GM12878 (cell line): ENCODE results near the gene ZPBP2. TPM values are rescaled to one million over a fixed set of nuclear protein-coding genes. Genes with fewer than 3 reads are reported as not detected.

Experiments used
- ATAC-seq: fragments of 200-7000 bp; cut with Tn5 transposase; 3 replicates; pipeline ENCODE4 v1.9.1; 2020; ENCODE audit warnings: mild to moderate bottlenecking, moderate library complexity
- BruUV-seq: library from RNA; stranded (reverse); fragments of 400-500 nt; replicated peaks from 2 replicates; lab custom pipeline; 2021; lab: Mats Ljungman, UMichigan
- CTCF ChIA-PET: fragments of 300-600 bp; sonication (Branson Sonifier 250); formaldehyde crosslinking; extraction: SDS; loops from one replicate; lab custom pipeline; 2021; ENCODE audit warnings: inconsistent platforms; lab: Yijun Ruan, JAX
- POLR2A ChIA-PET: fragments of 350-600 bp; formaldehyde crosslinking; extraction: SDS; loops from one replicate; lab custom pipeline; 2021; ENCODE audit warnings: inconsistent platforms; lab: Charles Lee
- RAD21 ChIA-PET: fragments of 300-600 bp; sonication (Branson Sonifier 250); formaldehyde crosslinking; loops from one replicate; lab custom pipeline; 2023; ENCODE audit warnings: antibody characterized with exemption; ENCODE audit not compliant: unreplicated experiment; lab: Charles Lee
- SMC1A ChIA-PET: fragments of 300-600 bp; sonication (Branson Sonifier 250); formaldehyde crosslinking; loops from one replicate; lab custom pipeline; 2023; ENCODE audit not compliant: unreplicated experiment, uncharacterized antibody; lab: Charles Lee
- DNase-seq: peaks from one replicate; pipeline ENCODE4 v3.0.0-alpha.2; 2011; ENCODE audit warnings: low read depth, low spot score
- FAIRE-seq: peaks from 3 replicates; lab custom pipeline; 2011; peaks lifted over from hg19 to GRCh38; lab: Jason Lieb, UNC
- H2AFZ ChIP-seq: 2 replicates; pipeline ENCODE4 v1.6.0; 2011; ENCODE audit warnings: low read depth, low read length, control low read depth; ENCODE audit not compliant: control insufficient read depth
- H3K27ac ChIP-seq: 2 replicates; pipeline ENCODE4 v1.5.1; 2011; ENCODE audit warnings: control low read depth; ENCODE audit not compliant: control insufficient read depth, insufficient read depth
- H3K27me3 ChIP-seq, 2 experiments: replicated peaks in 1 of 2; 2 replicates each; pipeline versions ENCODE4 v1.6.0 to v1.6.1; 2011; ENCODE audit warnings: low read length in 1 of 2; ENCODE audit not compliant: control insufficient read depth in 2 of 2, insufficient read depth in 2 of 2
- H3K36me3 ChIP-seq, 2 experiments: 2 replicates each; pipeline ENCODE4 v1.5.1; 2011; ENCODE audit warnings: low read length in 1 of 2; ENCODE audit not compliant: control insufficient read depth in 2 of 2, insufficient read depth in 2 of 2
- H3K4me1 ChIP-seq: 2 replicates; pipeline ENCODE4 v1.6.1; 2011; ENCODE audit warnings: mild to moderate bottlenecking, low read length, moderate library complexity, mixed read lengths; ENCODE audit not compliant: control insufficient read depth, insufficient read depth
- H3K4me2 ChIP-seq: 2 replicates; pipeline ENCODE4 v1.6.0; 2011; ENCODE audit warnings: control low read depth; ENCODE audit not compliant: control insufficient read depth, insufficient read depth
- H3K4me3 ChIP-seq: fragments of 200-600 bp; sonication (generic); 2 replicates; pipeline ENCODE4 v1.5.1; 2016
- H3K79me2 ChIP-seq: 2 replicates; pipeline ENCODE4 v1.6.0; 2011; ENCODE audit warnings: low read length; ENCODE audit not compliant: control insufficient read depth, insufficient read depth
- H3K9ac ChIP-seq: 2 replicates; pipeline ENCODE4 v1.8.0; 2011; ENCODE audit warnings: low read length, control low read depth, mixed read lengths; ENCODE audit not compliant: control insufficient read depth, insufficient read depth
- H3K9me3 ChIP-seq: replicated peaks from 3 replicates; pipeline ENCODE4 v1.5.1; 2011; ENCODE audit warnings: mild to moderate bottlenecking, low read length; ENCODE audit not compliant: control insufficient read depth, insufficient read depth
- H4K20me1 ChIP-seq: 2 replicates; pipeline ENCODE4 v1.6.0; 2011; ENCODE audit not compliant: control insufficient read depth, insufficient read depth
- E2F8 ChIP-seq: fragments of 450-650 bp; IDR thresholded peaks from 2 replicates; pipeline ENCODE4 v1.6.1; 2018; ENCODE audit warnings: mild to moderate bottlenecking, low read depth, moderate library complexity; ENCODE audit not compliant: partially characterized antibody
- NFXL1 ChIP-seq: fragments of 450-650 bp; IDR thresholded peaks from 2 replicates; pipeline ENCODE4 v1.6.1; 2017; ENCODE audit warnings: antibody characterized with exemption, mild to moderate bottlenecking, borderline replicate concordance
- WGBS: methylation state at CpG from one replicate; pipeline ENCODE4 v1.1.6; 2016; ENCODE audit warnings: low lambda C conversion rate; ENCODE audit not compliant: insufficient replicate concordance, insufficient coverage; ENCODE audit errors: missing lambda C conversion rate; 5-methylcytosine and 5-hydroxymethylcytosine counted together
- in situ Hi-C: fragments of 300-500 bp; cut with MboI; formaldehyde crosslinking; loops from 9 replicates; pipeline ENCODE4 v1.14.3; 2018; ENCODE audit warnings: mixed read lengths
- intact Hi-C: fragments of 100-400 bp; cut with micrococcal nuclease; formaldehyde crosslinking; loops from one replicate; pipeline ENCODE4 v1.14.2; 2022; ENCODE audit not compliant: unreplicated experiment
- polyA plus RNA-seq, 11 experiments: library from polyadenylated mRNA; depleted of rRNA in 4 of 11; unstranded in 6 of 11; stranded (reverse) in 5 of 11; fragments of >200 nt; fragmentation: Nextera tagmentation in 4 of 11; fragmentation: Illumina TruSeq in 1 of 11; extraction: Ambion mirVana in 4 of 11; extraction: Trizol in 1 of 11; gene quantifications; 1 replicate in 1 of 11; 2 replicates in 10 of 11; pipeline versions ENCODE4 v1.2.1 to v1.2.3, GENCODE V29; 2011 to 2016; ENCODE audit warnings: inconsistent platforms in 2 of 11, missing spikeins in 2 of 11, low read depth in 1 of 11
- total RNA-seq, 4 experiments: library from RNA; depleted of rRNA in 3 of 4; stranded (reverse); fragments of >200 nt in 3 of 4; fragmentation: Illumina TruSeq in 1 of 4; extraction: Trizol in 1 of 4; gene quantifications; 2 replicates each; pipeline versions ENCODE4 v1.2.1 to v1.2.3, GENCODE V29; 2013 to 2021
- TF ChIP-seq, protein P1 (sequence below): IDR thresholded peaks from 2 replicates; pipeline ENCODE4 v1.6.1; 2011; ENCODE audit warnings: mild to moderate bottlenecking, low read depth, low read length, moderate library complexity; ENCODE audit not compliant: insufficient replicate concordance

The ZPBP2 gene
- total and polyA plus RNA-seq, 10 of the 15 experiments (the other 5 are each of a cell fraction or from before 2014, with no cell fraction given), result 0.33 to 1.0 (median 0.58) TPM

DNA sequence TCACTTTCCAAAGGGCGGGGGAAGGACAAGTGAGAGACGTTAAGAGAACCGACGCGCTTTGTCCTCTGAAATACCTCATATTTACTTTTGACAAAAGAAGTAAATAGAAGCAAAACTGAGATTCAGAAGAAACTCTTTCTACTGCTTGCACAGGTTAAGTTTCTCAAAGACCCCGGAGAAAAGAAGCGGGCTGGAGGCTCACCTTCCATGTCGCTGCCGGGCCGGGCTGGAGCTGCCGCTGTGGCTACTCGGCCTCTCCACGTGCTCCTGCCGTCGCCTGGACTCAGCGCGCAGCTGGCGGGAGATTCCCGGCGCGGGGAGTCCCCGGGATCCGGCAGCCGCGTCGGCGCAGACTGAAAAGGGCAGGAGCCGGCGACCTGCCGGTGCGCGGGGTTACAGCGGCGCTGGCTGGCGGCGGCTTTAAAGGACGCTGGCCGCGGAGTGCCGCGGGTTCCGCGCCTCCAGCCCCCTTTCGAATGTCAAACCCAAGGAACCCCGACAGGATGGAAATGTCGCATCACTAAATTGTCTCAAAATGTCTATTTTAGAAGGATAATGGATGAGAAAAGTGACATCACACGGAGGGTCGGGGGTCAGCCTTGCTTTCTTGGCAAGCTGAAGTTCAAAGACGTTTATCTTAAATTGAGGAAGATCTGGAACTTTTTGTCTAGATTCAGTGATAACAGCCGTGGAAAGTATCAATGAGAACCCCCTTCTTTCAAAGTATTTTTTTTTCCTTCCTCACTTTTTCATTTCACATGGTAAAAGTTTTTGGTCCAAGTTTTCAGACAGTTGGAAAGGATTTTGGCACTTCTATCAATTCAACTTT, 3.9 kb upstream of the ZPBP2 start, which contains the start of gene IKZF3 (continued):
- no peak for TF ChIP-seq NFXL1

- TF ChIP-seq, protein P1, sequence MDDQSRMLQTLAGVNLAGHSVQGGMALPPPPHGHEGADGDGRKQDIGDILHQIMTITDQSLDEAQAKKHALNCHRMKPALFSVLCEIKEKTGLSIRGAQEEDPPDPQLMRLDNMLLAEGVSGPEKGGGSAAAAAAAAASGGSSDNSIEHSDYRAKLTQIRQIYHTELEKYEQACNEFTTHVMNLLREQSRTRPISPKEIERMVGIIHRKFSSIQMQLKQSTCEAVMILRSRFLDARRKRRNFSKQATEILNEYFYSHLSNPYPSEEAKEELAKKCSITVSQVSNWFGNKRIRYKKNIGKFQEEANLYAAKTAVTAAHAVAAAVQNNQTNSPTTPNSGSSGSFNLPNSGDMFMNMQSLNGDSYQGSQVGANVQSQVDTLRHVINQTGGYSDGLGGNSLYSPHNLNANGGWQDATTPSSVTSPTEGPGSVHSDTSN, result no peak
- TF ChIP-seq E2F8, result peak; percentile 14
- Histone ChIP-seq H3K79me2 (peaks cover 46% of the 10 kb centered on the region), H3K9me3 (no peaks in the 10 kb centered on the region; the same call in 2 of the 3 replicates), H3K4me3 (peak overlapping the region; percentile 78), H3K9ac (peak overlapping the region; percentile 50; the same call in 1 of the 2 replicates), H2AFZ (no peak overlapping the region), H3K4me2 (peak overlapping the region; percentile 98), H3K27ac (peak overlapping the region; percentile 100), H3K27me3 (no peaks in the 10 kb centered on the region), H3K4me1 (peaks cover 43% of the 10 kb centered on the region), H4K20me1 (no peaks in the 10 kb centered on the region), H3K36me3 (no peaks in the 10 kb centered on the region)
- DNase-seq, result no peak
- WGBS, result 9% methylated on average over 8 of the region's 8 CpGs
- ATAC-seq, result no peak
- FAIRE-seq, result no peak
- in situ Hi-C loops (no loop called here), intact Hi-C loops (loop anchor here (2.0 kb wide), 1 partner anchor 115 kb away; the partner anchor contains the start of gene PSMD3)
- SMC1A ChIA-PET, result interaction anchor here (0.5 to 6.9 kb wide), 10 partner anchors 65 to 111 kb away, joined by 3 to 50 read pairs (median 4); no protein-coding TSS in a partner anchor
- BruUV-seq, result no TSS peak
- CTCF ChIA-PET, result interaction anchor here (0.7 to 7.2 kb wide), 5 partner anchors 20 to 244 kb away, joined by 3 to 70 read pairs (median 4); no protein-coding TSS in a partner anchor
- RAD21 ChIA-PET, result interaction anchor here (0.7 to 8.4 kb wide), 8 partner anchors 14 to 110 kb away, joined by 3 to 49 read pairs (median 4); no protein-coding TSS in a partner anchor
- POLR2A ChIA-PET, result interaction anchor here (0.6 to 8.9 kb wide), 5 partner anchors 14 to 357 kb away, joined by 3 to 81 read pairs (median 3); no protein-coding TSS in a partner anchor
Observed at GRCh38 chr17:39866013-39866730, 1.8 kb upstream of the ZPBP2 start.
